Nephron progenitor cell (in vitro differentiated cells): ENCODE data around the gene CCDC171.

Experiments
- DNase-seq: peaks from one replicate; pipeline ENCODE4 v3.0.0; 2021
- H3K27ac Mint-ChIP-seq: 2 replicates; pipeline ENCODE4 v1.8.0; 2021; ENCODE audit warnings: mild to moderate bottlenecking, moderate library complexity, mixed read lengths
- H3K27me3 Mint-ChIP-seq: 2 replicates; pipeline ENCODE4 v1.8.0; 2021; ENCODE audit warnings: mild to moderate bottlenecking, low read depth, mixed read lengths; ENCODE audit not compliant: poor library complexity
- H3K36me3 Mint-ChIP-seq: 2 replicates; pipeline ENCODE4 v1.8.0; 2021; ENCODE audit warnings: low read depth, mixed read lengths
- H3K4me1 Mint-ChIP-seq: 2 replicates; pipeline ENCODE4 v1.8.0; 2021; ENCODE audit warnings: mixed read lengths
- H3K4me3 Mint-ChIP-seq: 2 replicates; pipeline ENCODE4 v1.8.0; 2021; ENCODE audit warnings: mild to moderate bottlenecking, moderate library complexity, mixed read lengths
- H3K9me3 Mint-ChIP-seq: 2 replicates; pipeline ENCODE4 v1.8.0; 2021; ENCODE audit warnings: mild to moderate bottlenecking, moderate library complexity, mixed read lengths
- TF ChIP-seq, protein P1 (sequence below): fragments of 200-600 bp; sonication (generic); IDR thresholded peaks from 2 replicates; pipeline ENCODE4 v1.5.0; 2021; ENCODE audit warnings: antibody characterized with exemption

The CCDC171 gene

DNA sequence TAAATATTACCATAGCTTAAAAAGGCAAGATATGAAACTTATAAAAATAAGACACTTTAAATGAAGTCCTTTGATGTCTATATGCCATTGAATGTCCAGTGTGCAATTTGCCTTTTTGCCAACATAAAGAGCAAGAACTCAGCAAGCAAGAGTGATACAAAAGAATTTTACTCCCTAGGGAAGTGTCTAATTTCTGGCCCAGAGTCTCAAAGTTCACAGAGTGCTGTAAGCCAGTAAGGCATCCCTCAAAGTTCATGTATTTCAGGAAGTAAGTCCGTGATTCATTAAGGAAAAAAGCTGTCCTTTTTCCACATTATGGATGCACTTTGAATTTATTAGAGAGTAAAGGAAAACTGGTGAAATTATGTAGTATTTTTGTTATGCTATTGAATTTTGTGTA, 185.2 kb downstream of the CCDC171 start:
- Mint-ChIP-seq H3K4me3 (peak overlapping the region; percentile 43), H3K9me3 (no peaks in the 10 kb centered on the region), H3K36me3 (no peaks in the 10 kb centered on the region), H3K27me3 (no peaks in the 10 kb centered on the region), H3K4me1 (peaks cover 20% of the 10 kb centered on the region), H3K27ac (peak overlapping the region; percentile 61)
- TF ChIP-seq, protein P1, sequence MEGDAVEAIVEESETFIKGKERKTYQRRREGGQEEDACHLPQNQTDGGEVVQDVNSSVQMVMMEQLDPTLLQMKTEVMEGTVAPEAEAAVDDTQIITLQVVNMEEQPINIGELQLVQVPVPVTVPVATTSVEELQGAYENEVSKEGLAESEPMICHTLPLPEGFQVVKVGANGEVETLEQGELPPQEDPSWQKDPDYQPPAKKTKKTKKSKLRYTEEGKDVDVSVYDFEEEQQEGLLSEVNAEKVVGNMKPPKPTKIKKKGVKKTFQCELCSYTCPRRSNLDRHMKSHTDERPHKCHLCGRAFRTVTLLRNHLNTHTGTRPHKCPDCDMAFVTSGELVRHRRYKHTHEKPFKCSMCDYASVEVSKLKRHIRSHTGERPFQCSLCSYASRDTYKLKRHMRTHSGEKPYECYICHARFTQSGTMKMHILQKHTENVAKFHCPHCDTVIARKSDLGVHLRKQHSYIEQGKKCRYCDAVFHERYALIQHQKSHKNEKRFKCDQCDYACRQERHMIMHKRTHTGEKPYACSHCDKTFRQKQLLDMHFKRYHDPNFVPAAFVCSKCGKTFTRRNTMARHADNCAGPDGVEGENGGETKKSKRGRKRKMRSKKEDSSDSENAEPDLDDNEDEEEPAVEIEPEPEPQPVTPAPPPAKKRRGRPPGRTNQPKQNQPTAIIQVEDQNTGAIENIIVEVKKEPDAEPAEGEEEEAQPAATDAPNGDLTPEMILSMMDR, result no peak
- DNase-seq, result no peak

DNA sequence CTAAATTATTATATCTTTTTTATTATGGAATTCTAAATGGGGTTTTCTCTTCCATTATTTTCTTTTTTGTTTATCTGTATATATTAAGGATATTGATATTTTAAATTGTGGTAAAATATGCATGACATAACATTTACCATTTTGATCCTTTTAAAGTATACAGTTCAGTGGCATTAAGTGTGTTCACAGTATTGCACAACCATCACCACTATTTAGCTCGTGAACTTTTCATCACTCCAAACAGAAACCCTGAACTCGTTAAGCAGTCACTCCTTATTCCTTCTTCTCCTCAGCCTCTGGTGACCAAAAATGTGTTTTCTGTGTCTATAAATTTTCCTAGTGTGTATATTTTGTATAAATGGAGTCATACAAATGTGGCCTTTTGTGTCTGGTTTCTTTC, 188.2 kb downstream of the CCDC171 start:
- Mint-ChIP-seq H3K27me3 (no peaks in the 10 kb centered on the region), H3K27ac (no peak overlapping the region), H3K9me3 (no peaks in the 10 kb centered on the region), H3K4me3 (no peak overlapping the region), H3K4me1 (peaks cover 20% of the 10 kb centered on the region), H3K36me3 (peaks cover 5% of the 10 kb centered on the region)
- TF ChIP-seq, protein P1, result no peak
- DNase-seq, result no peak

DNA sequence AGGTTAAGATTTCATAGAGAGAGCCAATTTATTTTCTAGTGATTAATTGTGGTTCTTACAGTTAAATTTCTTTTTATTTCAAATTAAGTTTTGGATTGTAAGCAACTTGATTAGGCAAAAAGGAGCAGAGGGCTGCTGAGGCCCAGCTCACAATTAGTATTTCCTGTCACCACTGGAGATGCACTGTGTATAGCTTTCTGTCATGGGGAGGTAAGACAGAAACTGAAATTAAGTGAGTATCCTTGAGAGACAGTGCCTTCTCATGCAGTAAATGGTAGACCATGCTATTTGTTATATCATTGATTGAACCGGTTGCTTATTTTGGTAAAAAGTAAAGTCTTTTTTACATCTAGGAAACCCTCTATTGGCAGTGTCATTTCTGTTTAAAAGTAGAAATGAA, 190.7 kb downstream of the CCDC171 start:
- Mint-ChIP-seq H3K9me3 (peaks cover 10% of the 10 kb centered on the region), H3K27me3 (no peaks in the 10 kb centered on the region), H3K36me3 (peaks cover 25% of the 10 kb centered on the region), H3K4me1 (peaks cover 5% of the 10 kb centered on the region), H3K27ac (no peak overlapping the region), H3K4me3 (no peak overlapping the region)
- DNase-seq, result no peak
- TF ChIP-seq, protein P1, result no peak

DNA sequence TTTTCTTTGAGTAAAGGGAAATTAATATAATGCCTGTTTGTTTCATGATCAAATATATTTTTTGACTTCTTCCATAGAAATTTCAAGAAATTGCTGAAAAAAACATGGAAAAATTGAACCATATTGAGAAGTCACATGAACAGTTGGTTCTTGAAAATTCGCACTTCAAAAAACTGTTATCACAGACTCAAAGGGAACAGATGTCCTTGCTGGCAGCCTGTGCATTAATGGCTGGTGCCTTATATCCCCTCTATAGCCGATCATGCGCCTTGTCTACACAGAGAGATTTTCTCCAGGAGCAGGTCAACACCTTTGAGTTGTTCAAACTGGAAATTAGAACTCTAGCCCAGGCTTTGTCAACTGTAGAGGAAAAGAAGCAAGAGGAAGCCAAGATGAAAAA, 191.4 kb downstream of the CCDC171 start:
- no peaks in the 10 kb centered on the region for H3K27me3 Mint-ChIP-seq
- peaks cover 13% of the 10 kb centered on the region for H3K9me3 Mint-ChIP-seq
- H3K4me3 Mint-ChIP-seq, result no peak overlapping the region
- peaks cover 25% of the 10 kb centered on the region for H3K36me3 Mint-ChIP-seq
- DNase-seq, result no peak
- no peak overlapping the region for H3K27ac Mint-ChIP-seq
- peaks cover under 1% of the 10 kb centered on the region for H3K4me1 Mint-ChIP-seq
- TF ChIP-seq, protein P1, result no peak

DNA sequence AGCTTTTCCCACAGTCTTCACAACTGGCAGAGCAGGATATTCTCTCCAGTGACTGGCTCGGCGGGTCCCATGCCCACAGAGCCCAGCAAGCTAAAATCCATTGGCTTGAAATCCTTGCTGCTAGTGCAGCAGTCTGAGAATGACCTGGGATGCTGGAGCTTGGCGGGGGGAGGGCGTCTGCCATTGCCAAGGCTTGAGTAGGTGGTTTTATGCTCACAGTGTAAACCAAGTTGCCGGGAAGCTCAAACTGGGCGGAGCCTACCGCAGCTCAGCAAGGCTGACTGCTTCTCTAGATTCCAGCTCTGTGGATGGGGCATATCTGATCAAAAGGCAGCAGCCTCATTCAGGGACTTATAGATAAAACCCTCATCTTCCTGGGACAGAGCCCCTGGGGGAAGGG, 194.1 kb downstream of the CCDC171 start:
- peaks cover 30% of the 10 kb centered on the region for H3K36me3 Mint-ChIP-seq
- no peak for DNase-seq
- H3K27me3 Mint-ChIP-seq, result no peaks in the 10 kb centered on the region
- H3K4me3 Mint-ChIP-seq, result no peak overlapping the region
- H3K4me1 Mint-ChIP-seq, result no peaks in the 10 kb centered on the region
- H3K27ac Mint-ChIP-seq, result no peak overlapping the region
- H3K9me3 Mint-ChIP-seq, result peaks cover 18% of the 10 kb centered on the region
- TF ChIP-seq, protein P1, result no peak

DNA sequence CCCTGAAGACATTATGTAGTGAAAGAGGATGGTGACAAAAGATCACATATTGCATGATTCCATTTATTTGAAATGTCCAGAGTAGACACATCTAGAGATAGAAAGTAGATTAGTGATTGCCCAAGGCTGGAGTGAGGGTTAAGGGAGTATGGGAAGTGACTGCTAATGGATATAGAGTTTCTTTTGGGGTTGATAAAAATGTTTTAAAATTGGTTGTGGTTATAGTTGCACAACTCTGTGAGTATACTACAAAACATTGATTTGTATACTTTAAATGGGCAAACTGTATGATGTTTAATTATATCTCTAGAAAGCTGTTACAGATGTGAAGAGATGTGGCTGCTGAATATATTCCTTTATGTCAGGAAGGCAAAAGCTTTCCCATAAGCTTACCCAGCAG, 202.8 kb downstream of the CCDC171 start:
- Mint-ChIP-seq H3K4me3 (no peak overlapping the region), H3K27me3 (no peaks in the 10 kb centered on the region), H3K36me3 (peaks cover 24% of the 10 kb centered on the region), H3K9me3 (peaks cover 16% of the 10 kb centered on the region), H3K27ac (no peak overlapping the region), H3K4me1 (peaks cover 1% of the 10 kb centered on the region)
- DNase-seq, result no peak
- TF ChIP-seq, protein P1, result no peak
